Osteoblast (primary cell): ENCODE results near the gene PEX5L. TPM values are rescaled to one million over a fixed set of nuclear protein-coding genes. Genes with fewer than 3 reads are reported as not detected.

ENCODE experiments used
- DNase-seq: peaks from one replicate; pipeline ENCODE4 v3.0.0; 2011; ENCODE audit warnings: low spot score, mixed read lengths; ENCODE audit not compliant: insufficient read length; ENCODE audit errors: missing footprints
- H2AFZ ChIP-seq: 2 replicates; pipeline ENCODE4 v1.6.0; 2011; ENCODE audit warnings: mild to moderate bottlenecking, low read length
- H3K27ac ChIP-seq: 2 replicates; pipeline ENCODE4 v1.5.1; 2011; ENCODE audit warnings: mild to moderate bottlenecking, low read depth, low read length, moderate library complexity
- H3K27me3 ChIP-seq: 2 replicates; pipeline ENCODE4 v1.6.0; 2012; ENCODE audit warnings: mild to moderate bottlenecking, control low read depth, inconsistent platforms, low read length, moderate library complexity; ENCODE audit not compliant: insufficient read depth
- H3K36me3 ChIP-seq: 2 replicates; pipeline ENCODE4 v1.5.1; 2011; ENCODE audit warnings: mild to moderate bottlenecking, low read length, control low read depth, moderate library complexity; ENCODE audit not compliant: insufficient read depth
- H3K4me1 ChIP-seq: 2 replicates; pipeline ENCODE4 v1.5.1; 2011; ENCODE audit warnings: mild to moderate bottlenecking, low read length, control low read depth, moderate library complexity; ENCODE audit not compliant: insufficient read depth
- H3K4me2 ChIP-seq: 2 replicates; pipeline ENCODE4 v1.6.0; 2011; ENCODE audit warnings: mild to moderate bottlenecking, low read length; ENCODE audit not compliant: insufficient read depth
- H3K4me3 ChIP-seq: fragments of 200-600 bp; sonication (generic); 3 replicates; pipeline ENCODE4 v1.5.1; 2012; ENCODE audit warnings: mild to moderate bottlenecking, low read length, inconsistent platforms; ENCODE audit not compliant: insufficient read depth
- H3K79me2 ChIP-seq: 2 replicates; pipeline ENCODE4 v1.6.0; 2012; ENCODE audit warnings: mild to moderate bottlenecking, low read length, control low read depth, inconsistent platforms; ENCODE audit not compliant: insufficient read depth
- H3K9me3 ChIP-seq: 2 replicates; pipeline ENCODE4 v1.5.1; 2011; ENCODE audit warnings: low read depth, low read length, control low read depth
- H4K20me1 ChIP-seq: 2 replicates; pipeline ENCODE4 v1.6.0; 2012; ENCODE audit warnings: mild to moderate bottlenecking, low read length, control low read depth; ENCODE audit not compliant: insufficient read depth
- total RNA-seq: library from RNA; depleted of rRNA; stranded (reverse); fragments of >200 nt; gene quantifications from 2 replicates; pipeline ENCODE4 v1.2.3, GENCODE V29; 2012
- TF ChIP-seq, protein P1 (sequence below): IDR thresholded peaks from 2 replicates; pipeline ENCODE4 v1.5.1; 2011; ENCODE audit warnings: mild to moderate bottlenecking, low read depth, low read length, moderate library complexity; ENCODE audit errors: extremely low read depth

The PEX5L gene
- total RNA-seq, 1 donor = 1.4 TPM

DNA sequence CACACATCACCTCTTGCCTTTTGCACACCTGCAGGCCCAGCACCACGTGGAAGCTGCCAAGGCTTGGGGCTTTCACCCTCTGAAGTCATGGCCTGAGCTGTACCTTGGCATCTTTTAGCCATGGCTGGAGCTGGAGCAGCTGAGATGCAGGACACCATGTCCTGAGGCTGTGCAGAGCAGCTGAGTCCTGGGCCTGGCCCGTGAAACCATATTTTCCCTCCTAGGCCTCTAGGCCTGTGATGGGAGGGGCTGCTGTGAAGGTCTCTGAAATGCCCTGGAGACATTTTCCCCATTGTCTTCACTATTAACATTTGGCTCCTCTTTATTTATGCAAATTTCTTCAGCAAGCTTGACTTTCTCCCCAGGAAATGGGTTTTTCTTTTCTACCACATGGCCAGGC is 41.9 kb upstream of the PEX5L start:
- H3K27me3 ChIP-seq = no peaks in the 10 kb centered on the region
- H3K4me1 ChIP-seq = no peaks in the 10 kb centered on the region
- no peak overlapping the region for H3K4me3 ChIP-seq
- H3K27ac ChIP-seq = no peak overlapping the region
- no peaks in the 10 kb centered on the region for H3K9me3 ChIP-seq
- no peak overlapping the region for H3K4me2 ChIP-seq
- H3K79me2 ChIP-seq = no peaks in the 10 kb centered on the region
- H2AFZ ChIP-seq = no peak overlapping the region
- no peaks in the 10 kb centered on the region for H3K36me3 ChIP-seq
- TF ChIP-seq, protein P1, sequence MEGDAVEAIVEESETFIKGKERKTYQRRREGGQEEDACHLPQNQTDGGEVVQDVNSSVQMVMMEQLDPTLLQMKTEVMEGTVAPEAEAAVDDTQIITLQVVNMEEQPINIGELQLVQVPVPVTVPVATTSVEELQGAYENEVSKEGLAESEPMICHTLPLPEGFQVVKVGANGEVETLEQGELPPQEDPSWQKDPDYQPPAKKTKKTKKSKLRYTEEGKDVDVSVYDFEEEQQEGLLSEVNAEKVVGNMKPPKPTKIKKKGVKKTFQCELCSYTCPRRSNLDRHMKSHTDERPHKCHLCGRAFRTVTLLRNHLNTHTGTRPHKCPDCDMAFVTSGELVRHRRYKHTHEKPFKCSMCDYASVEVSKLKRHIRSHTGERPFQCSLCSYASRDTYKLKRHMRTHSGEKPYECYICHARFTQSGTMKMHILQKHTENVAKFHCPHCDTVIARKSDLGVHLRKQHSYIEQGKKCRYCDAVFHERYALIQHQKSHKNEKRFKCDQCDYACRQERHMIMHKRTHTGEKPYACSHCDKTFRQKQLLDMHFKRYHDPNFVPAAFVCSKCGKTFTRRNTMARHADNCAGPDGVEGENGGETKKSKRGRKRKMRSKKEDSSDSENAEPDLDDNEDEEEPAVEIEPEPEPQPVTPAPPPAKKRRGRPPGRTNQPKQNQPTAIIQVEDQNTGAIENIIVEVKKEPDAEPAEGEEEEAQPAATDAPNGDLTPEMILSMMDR = no peak
- no peaks in the 10 kb centered on the region for H4K20me1 ChIP-seq
- no peak for DNase-seq

- no peaks in the 10 kb centered on the region for H3K27me3 ChIP-seq
- no peaks in the 10 kb centered on the region for H3K9me3 ChIP-seq
- TF ChIP-seq, protein P1 = no peak
- no peak overlapping the region for H3K4me2 ChIP-seq
- H3K4me3 ChIP-seq = no peak overlapping the region
- no peaks in the 10 kb centered on the region for H4K20me1 ChIP-seq
- H3K36me3 ChIP-seq = no peaks in the 10 kb centered on the region
- DNase-seq = no peak
- no peak overlapping the region for H3K27ac ChIP-seq
- no peak overlapping the region for H2AFZ ChIP-seq
- no peaks in the 10 kb centered on the region for H3K4me1 ChIP-seq
- H3K79me2 ChIP-seq = no peaks in the 10 kb centered on the region
Observed at GRCh38 chr3:180073561-180073960, 36.8 kb upstream of the PEX5L start.

- no peak overlapping the region for H2AFZ ChIP-seq
- H3K9me3 ChIP-seq = no peaks in the 10 kb centered on the region
- H3K27me3 ChIP-seq = no peaks in the 10 kb centered on the region
- no peaks in the 10 kb centered on the region for H3K4me1 ChIP-seq
- no peaks in the 10 kb centered on the region for H3K36me3 ChIP-seq
- TF ChIP-seq, protein P1 = no peak
- H3K4me3 ChIP-seq = no peak overlapping the region
- no peak overlapping the region for H3K4me2 ChIP-seq
- no peak overlapping the region for H3K27ac ChIP-seq
- H3K79me2 ChIP-seq = no peaks in the 10 kb centered on the region
- no peaks in the 10 kb centered on the region for H4K20me1 ChIP-seq
- no peak for DNase-seq
Observed at GRCh38 chr3:180072786-180073185, 36.0 kb upstream of the PEX5L start.

GRCh38 chr3:180070925-180071324 is 34.2 kb upstream of the PEX5L start:
- TF ChIP-seq, protein P1 = no peak
- DNase-seq = no peak
- no peak overlapping the region for H3K27ac ChIP-seq

More at GRCh38 chr3:180070925-180071324, 34.2 kb upstream of the PEX5L start:
- Histone ChIP-seq H4K20me1 (no peaks in the 10 kb centered on the region), H2AFZ (no peak overlapping the region), H3K9me3 (no peaks in the 10 kb centered on the region), H3K4me3 (no peak overlapping the region), H3K27me3 (no peaks in the 10 kb centered on the region), H3K4me1 (no peaks in the 10 kb centered on the region), H3K36me3 (no peaks in the 10 kb centered on the region), H3K79me2 (no peaks in the 10 kb centered on the region), H3K4me2 (no peak overlapping the region)
